Cardiac muscle cell (in vitro differentiated cells and primary cell): ENCODE results near the gene EHMT1. TPM values are rescaled to one million over a fixed set of nuclear protein-coding genes. Genes with fewer than 3 reads are reported as not detected.

Source experiments
- DNase-seq, 2 donors: peaks; one replicate each; pipeline versions ENCODE4 v3.0.0 to v3.0.0-alpha.2; 2010 to 2017; ENCODE audit warnings: low read depth in 1 of 2, low spot score in 1 of 2
- H3K27ac ChIP-seq: fragments of 200-600 bp; sonication (generic); 2 replicates; pipeline ENCODE4 v1.5.1; 2016
- H3K27me3 ChIP-seq: fragments of 200-600 bp; sonication (generic); 2 replicates; pipeline ENCODE4 v1.6.0; 2016; ENCODE audit warnings: control low read depth
- H3K36me3 ChIP-seq: fragments of 200-600 bp; sonication (generic); 2 replicates; pipeline ENCODE4 v1.5.1; 2016; ENCODE audit warnings: control low read depth
- H3K4me1 ChIP-seq: fragments of 200-600 bp; sonication (generic); 2 replicates; pipeline ENCODE4 v1.8.1; 2017; ENCODE audit warnings: low read depth, mild to moderate bottlenecking, mixed run types
- H3K4me3 ChIP-seq: fragments of 200-600 bp; sonication (generic); 2 replicates; pipeline ENCODE4 v1.5.1; 2016; ENCODE audit warnings: mild to moderate bottlenecking
- H3K9me3 ChIP-seq: fragments of 200-600 bp; sonication (generic); 2 replicates; pipeline ENCODE4 v1.5.1; 2017; ENCODE audit warnings: low read depth, mild to moderate bottlenecking, control low read depth
- polyA plus RNA-seq: library from polyadenylated mRNA; unstranded; fragments of >200 nt; fragmentation: Nextera tagmentation; extraction: Ambion mirVana; gene quantifications from 2 replicates; pipeline ENCODE4 v1.2.1, GENCODE V29; 2016
- total RNA-seq: library from RNA; depleted of rRNA; stranded (reverse); fragments of >200 nt; gene quantifications from 2 replicates; pipeline ENCODE4 v1.2.3, GENCODE V29; 2016
- TF ChIP-seq, protein P1 (sequence below): IDR thresholded peaks from 2 replicates; pipeline ENCODE4 v1.5.1; 2012; ENCODE audit warnings: low read depth, mild to moderate bottlenecking, low read length

Gene EHMT1
- total and polyA plus RNA-seq, 2 experiments from 2014 or later = 55.5 to 93.8 TPM

DNA sequence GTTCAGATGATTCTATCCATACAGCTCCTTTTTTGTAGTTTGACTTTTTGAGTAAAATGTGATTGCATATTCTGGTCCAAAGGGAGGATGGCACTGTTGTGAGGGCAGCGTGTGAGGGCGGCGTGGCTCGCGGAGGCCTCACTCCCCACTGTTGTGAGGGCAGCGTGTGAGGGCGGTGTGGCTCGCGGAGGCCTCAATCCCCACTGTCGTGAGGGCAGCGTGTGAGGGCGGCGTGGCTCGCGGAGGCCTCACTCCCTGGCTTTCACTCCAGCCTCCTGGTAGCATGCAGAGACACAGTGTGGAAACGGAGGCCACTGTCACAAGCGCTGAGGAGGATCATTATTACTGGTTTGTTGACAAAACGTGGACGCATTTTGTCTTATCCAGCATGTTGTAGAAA is 79.0 kb downstream of the EHMT1 start:
- no peaks in the 10 kb centered on the region for H3K36me3 ChIP-seq

DNA sequence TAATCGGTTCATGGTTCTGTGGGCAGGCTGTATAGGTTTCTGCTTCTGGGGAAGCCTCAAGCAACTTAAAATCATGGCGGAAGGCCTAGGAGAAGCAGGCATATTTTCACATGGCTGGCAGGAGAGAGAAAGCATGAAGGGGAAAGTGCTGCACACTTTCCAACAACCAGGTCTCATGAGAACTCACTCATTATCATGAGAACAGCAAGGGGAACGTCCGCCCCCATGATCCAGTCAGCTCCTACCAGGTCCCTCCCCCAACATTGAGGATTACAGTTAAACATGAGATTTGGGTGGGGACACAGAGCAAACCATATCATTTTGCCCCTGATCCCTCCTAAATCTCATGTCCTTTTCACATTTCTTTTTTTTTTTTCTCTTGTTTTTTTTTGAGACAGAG is 82.1 kb downstream of the EHMT1 start:
- Histone ChIP-seq H3K27me3 (no peaks in the 10 kb centered on the region), H3K4me3 (no peak overlapping the region), H3K9me3 (no peaks in the 10 kb centered on the region), H3K4me1 (no peaks in the 10 kb centered on the region), H3K36me3 (no peaks in the 10 kb centered on the region), H3K27ac (no peak overlapping the region)
- DNase-seq = no peak
- TF ChIP-seq, protein P1, sequence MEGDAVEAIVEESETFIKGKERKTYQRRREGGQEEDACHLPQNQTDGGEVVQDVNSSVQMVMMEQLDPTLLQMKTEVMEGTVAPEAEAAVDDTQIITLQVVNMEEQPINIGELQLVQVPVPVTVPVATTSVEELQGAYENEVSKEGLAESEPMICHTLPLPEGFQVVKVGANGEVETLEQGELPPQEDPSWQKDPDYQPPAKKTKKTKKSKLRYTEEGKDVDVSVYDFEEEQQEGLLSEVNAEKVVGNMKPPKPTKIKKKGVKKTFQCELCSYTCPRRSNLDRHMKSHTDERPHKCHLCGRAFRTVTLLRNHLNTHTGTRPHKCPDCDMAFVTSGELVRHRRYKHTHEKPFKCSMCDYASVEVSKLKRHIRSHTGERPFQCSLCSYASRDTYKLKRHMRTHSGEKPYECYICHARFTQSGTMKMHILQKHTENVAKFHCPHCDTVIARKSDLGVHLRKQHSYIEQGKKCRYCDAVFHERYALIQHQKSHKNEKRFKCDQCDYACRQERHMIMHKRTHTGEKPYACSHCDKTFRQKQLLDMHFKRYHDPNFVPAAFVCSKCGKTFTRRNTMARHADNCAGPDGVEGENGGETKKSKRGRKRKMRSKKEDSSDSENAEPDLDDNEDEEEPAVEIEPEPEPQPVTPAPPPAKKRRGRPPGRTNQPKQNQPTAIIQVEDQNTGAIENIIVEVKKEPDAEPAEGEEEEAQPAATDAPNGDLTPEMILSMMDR = no peak

More for the DNA sequence above, 79.0 kb downstream of the EHMT1 start:
- Histone ChIP-seq H3K27me3 (no peaks in the 10 kb centered on the region), H3K9me3 (no peaks in the 10 kb centered on the region), H3K27ac (no peak overlapping the region), H3K4me3 (no peak overlapping the region), H3K4me1 (peaks cover 3% of the 10 kb centered on the region)
- TF ChIP-seq, protein P1 = no peak
- DNase-seq = no peak

DNA sequence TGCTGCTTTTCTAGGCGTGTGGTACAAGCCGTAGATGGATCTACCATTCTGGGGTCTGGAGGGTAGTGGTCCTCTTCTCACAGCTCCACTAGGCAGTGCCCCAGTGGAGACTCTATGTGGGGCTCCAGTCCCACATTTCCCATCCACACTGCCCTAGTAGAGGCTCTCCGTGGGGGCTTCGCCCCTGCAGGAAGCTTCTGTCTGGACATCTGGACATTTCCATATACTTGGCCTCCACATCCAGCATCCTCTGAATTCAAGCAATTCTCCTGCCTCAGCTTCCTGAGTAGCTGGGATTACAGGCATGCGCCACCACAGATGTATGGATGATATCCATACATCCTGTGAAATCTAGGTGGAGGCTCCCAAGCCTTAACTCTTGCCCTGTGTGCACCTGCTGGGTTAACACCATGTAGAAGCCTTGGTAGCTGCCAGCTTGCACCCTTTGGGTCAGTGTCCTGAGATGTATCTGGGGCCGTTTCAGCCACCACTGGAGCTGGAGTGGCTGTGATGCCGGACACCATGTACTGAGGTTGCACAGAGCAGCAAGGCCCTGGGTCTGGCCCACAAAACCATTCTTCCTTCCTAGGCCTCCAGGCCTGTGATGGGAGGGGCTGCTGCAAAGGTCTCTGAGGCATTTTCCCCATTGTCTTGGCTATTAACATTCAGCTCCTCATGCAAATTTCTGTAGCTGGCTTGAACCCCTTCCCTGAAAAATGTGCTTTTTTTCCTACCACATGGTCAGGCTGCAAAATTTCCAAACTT is 84.0 kb downstream of the EHMT1 start:
- H3K4me1 ChIP-seq = no peaks in the 10 kb centered on the region
- no peak overlapping the region for H3K4me3 ChIP-seq
- no peaks in the 10 kb centered on the region for H3K9me3 ChIP-seq
- TF ChIP-seq, protein P1 = no peak
- H3K36me3 ChIP-seq = no peaks in the 10 kb centered on the region
- no peak for DNase-seq
- no peaks in the 10 kb centered on the region for H3K27me3 ChIP-seq
- no peak overlapping the region for H3K27ac ChIP-seq

DNA sequence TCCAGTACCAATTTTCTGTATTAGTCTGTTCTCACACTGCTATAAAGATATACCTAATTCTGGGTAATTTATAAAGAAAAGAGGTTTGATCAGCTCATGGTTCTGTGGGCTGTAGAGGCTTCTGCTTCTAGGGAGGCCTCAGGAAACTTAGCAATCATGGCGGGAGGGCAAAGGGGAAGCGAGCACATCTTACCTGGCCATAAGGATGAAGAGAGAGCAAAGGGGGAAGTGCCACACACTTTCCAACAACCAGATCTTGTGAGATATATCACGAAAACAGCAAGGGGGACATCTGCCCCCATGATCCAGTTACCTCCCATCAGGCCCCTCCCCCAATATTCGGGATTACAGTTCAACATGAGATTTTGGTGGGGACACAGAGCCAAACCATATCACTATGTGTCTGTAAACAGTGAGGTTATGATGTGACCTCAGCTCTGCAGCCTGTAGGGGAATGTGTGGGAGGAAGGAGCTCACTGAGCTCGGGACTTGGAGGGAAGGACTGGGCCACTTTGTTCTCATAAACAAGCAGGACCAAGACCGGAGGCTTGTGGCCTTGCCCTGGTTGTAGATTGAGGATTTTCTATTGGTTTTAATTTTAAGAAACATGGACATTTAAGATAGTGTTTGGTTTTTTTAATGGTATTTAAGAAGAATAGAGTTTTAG is 85.2 kb downstream of the EHMT1 start:
- no peaks in the 10 kb centered on the region for H3K4me1 ChIP-seq
- H3K36me3 ChIP-seq = no peaks in the 10 kb centered on the region
- no peak overlapping the region for H3K27ac ChIP-seq
- no peaks in the 10 kb centered on the region for H3K9me3 ChIP-seq
- no peak overlapping the region for H3K4me3 ChIP-seq
- H3K27me3 ChIP-seq = no peaks in the 10 kb centered on the region
- TF ChIP-seq, protein P1 = no peak
- DNase-seq = peak in 1 of 2 donors; percentile 58

DNA sequence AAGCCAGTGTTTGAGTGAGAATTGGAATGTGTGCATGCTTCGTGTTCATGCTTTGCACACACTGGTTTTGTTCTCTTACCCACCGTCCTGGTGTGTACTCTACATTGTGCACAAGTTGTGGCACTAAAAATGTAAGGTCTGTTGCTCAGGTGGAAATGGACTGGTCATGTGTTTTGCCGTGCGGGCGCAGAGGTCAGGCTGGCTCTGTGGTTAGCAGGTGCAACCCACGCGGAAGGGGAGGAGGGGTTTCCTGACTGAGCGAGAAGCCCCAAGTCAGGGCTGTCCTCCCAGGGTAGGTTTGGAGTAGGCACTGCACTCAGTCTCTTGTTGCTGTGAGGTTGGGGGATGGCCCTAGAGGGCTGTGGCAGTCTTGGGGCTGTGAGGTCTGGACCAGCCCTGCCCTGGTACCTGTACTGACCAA is 86.6 kb downstream of the EHMT1 start:
- no peaks in the 10 kb centered on the region for H3K4me1 ChIP-seq
- no peak for DNase-seq
- no peak overlapping the region for H3K4me3 ChIP-seq
- no peaks in the 10 kb centered on the region for H3K27me3 ChIP-seq
- no peaks in the 10 kb centered on the region for H3K9me3 ChIP-seq
- TF ChIP-seq, protein P1 = no peak
- no peak overlapping the region for H3K27ac ChIP-seq
- H3K36me3 ChIP-seq = no peaks in the 10 kb centered on the region
